Upper lobe of left lung (tissue), 4 donors: ENCODE results near the gene CFAP97D2.

ENCODE experiments used
- POLR2A ChIP-seq, 4 donors: fragments of 450-650 bp; IDR thresholded peaks; one replicate each; pipeline ENCODE4 v1.5.1; 2016 to 2017; ENCODE audit warnings: antibody characterized with exemption in 4 of 4, mild to moderate bottlenecking in 2 of 4
- POLR2AphosphoS5 ChIP-seq, 2 donors: sonication (generic); formaldehyde crosslinking; IDR thresholded peaks; one replicate each; pipeline ENCODE4 v1.5.1; 2017; ENCODE audit warnings: antibody characterized with exemption in 2 of 2
- TF ChIP-seq, protein P1 (sequence below), 6 experiments: fragments of 450-650 bp in 4 of 6; fragments of 200-600 bp in 2 of 6; sonication (generic) in 2 of 6; IDR thresholded peaks; one replicate each; pipeline ENCODE4 v1.5.1; 2016 to 2019; ENCODE audit warnings: antibody characterized with exemption in 6 of 6

DNA sequence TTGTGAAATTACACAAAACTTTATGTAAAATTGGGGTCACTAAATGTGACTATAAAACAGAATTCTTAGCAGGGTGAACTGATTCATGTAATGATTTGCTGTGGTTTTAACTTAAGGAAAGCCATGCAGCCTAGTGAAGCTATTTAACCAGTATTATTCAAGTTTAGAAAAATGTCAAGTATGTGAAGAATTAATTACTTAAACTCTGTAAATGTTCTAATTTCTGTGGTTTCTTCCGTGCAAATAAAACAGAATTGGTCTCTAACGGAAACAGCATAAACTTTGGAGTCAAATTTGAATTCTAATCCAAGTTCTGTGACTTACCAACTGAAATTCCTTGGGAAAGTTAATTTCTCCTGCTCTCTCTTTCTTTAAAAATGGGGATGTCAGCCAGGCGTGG, 69.0 kb downstream of the CFAP97D2 start:
- TF ChIP-seq, protein P1, sequence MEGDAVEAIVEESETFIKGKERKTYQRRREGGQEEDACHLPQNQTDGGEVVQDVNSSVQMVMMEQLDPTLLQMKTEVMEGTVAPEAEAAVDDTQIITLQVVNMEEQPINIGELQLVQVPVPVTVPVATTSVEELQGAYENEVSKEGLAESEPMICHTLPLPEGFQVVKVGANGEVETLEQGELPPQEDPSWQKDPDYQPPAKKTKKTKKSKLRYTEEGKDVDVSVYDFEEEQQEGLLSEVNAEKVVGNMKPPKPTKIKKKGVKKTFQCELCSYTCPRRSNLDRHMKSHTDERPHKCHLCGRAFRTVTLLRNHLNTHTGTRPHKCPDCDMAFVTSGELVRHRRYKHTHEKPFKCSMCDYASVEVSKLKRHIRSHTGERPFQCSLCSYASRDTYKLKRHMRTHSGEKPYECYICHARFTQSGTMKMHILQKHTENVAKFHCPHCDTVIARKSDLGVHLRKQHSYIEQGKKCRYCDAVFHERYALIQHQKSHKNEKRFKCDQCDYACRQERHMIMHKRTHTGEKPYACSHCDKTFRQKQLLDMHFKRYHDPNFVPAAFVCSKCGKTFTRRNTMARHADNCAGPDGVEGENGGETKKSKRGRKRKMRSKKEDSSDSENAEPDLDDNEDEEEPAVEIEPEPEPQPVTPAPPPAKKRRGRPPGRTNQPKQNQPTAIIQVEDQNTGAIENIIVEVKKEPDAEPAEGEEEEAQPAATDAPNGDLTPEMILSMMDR (IDR thresholded peaks at IDR 0.05): no peak
- TF ChIP-seq POLR2AphosphoS5 (IDR thresholded peaks at IDR 0.05) (no peak), POLR2A (IDR thresholded peaks at IDR 0.05) (no peak)
